Right forelimb (tissue), 1 donor: ENCODE data around the gene UGT1A9.
"Not testable (repeated sequence)": the region's sequence is repeated elsewhere in the genome, so short reads cannot be mapped to it uniquely, and the experiment has no call there.

Source experiments
- DNase-seq: peaks from one replicate; pipeline ENCODE4 v3.0.0-alpha.2; 2018

UGT1A9 gene

DNA sequence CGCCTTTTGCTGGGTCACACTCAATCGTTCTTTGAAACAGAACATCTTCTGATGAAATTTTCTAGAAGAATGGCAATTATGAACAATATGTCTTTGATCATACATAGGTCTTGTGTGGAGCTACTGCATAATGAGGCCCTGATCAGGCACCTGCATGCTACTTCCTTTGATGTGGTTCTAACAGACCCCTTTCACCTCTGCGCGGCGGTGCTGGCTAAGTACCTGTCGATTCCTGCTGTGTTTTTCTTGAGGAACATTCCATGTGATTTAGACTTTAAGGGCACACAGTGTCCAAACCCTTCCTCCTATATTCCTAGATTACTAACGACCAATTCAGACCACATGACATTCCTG is 41.5 kb downstream of the UGT1A9 start:
- no peak for DNase-seq

DNA sequence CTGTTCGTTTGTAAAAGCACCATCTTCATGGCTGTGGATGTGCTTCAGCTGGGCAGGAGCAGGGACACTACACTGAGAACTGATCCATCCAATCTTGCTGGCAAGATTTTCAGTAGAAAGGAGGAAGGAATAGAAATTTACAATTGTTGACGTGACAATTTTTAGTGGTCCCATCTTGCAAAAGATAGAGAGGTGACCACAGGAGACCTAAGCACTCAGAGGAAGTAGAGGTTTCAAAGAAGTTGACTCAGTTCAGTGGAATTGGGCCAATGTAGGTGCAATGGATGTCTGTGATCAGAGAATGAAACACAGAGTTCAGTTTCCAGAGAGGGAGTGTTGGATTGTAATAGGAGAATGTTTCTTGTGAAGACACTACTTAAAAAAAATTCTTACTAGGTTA is 42.4 kb downstream of the UGT1A9 start:
- no peak for DNase-seq

DNA sequence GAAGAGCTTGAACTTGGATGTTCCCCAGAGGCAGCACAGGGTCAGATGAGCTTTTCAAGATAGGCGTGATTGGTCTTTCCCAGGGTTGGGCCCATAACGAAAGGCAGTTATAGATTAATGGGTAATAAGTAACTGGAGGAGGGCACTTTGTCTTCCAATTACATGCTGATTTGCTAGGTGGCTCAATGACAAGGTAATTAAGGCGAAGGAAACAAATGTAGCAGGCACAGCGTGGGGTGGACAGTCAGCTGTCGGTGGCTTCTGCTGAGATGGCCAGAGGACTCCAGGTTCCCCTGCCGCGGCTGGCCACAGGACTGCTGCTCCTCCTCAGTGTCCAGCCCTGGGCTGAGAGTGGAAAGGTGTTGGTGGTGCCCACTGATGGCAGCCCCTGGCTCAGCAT is 46.9 kb downstream of the UGT1A9 start, which contains the start of gene UGT1A4:
Gene UGT1A4, plus strand, starts transcription at position 185 of the 400 bp plus-strand sequence. Its CDS starts 85 bp downstream, at position 270.
- no peak for DNase-seq

GRCh38 chr2:233728723-233729301 is 57.1 kb downstream of the UGT1A9 start, which contains the start of gene UGT1A3:
UGT1A3 (plus strand) TSS chr2:233729042; CDS start chr2:233729127, 85 bp downstream.
- DNase-seq, result no peak

- DNase-seq, result not testable (repeated sequence)
Observed at GRCh38 chr2:233736868-233737653, 65.4 kb downstream of the UGT1A9 start.

GRCh38 chr2:233740870-233741269 is 69.2 kb downstream of the UGT1A9 start:
- DNase-seq, result no peak

- no peak for DNase-seq
Observed at GRCh38 chr2:233743464-233744259, 72.0 kb downstream of the UGT1A9 start.

- DNase-seq, result no peak
Observed at GRCh38 chr2:233745073-233745755, 73.5 kb downstream of the UGT1A9 start.

DNA sequence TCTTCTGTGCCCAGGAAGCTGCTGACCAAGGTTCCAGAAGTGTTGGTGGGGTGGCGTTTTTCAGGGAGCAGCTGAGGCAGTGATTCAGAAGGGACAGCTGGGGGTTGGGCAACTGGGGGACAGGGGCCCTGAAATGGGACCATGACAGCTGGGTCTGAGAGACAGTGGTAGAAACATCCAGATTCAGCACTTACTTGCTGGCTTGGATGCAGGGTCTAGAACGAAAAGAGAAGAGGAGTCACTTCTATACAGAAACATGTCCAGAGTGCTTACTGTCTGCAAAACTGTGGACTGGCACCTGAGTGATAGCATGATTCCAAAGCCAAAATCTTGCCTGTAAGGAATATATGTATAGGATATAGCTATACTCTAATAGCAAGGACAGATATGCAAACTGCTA is 74.1 kb downstream of the UGT1A9 start:
- DNase-seq, result not testable (repeated sequence)

GRCh38 chr2:233746475-233747282 is 75.0 kb downstream of the UGT1A9 start:
- DNase-seq, result no peak

- no peak for DNase-seq
Observed at GRCh38 chr2:233747283-233747544, 75.5 kb downstream of the UGT1A9 start.

- not testable (repeated sequence) for DNase-seq
Observed at GRCh38 chr2:233750689-233751088, 79.0 kb downstream of the UGT1A9 start.

- DNase-seq, result not testable (repeated sequence)
Observed at GRCh38 chr2:233751212-233752009, 79.7 kb downstream of the UGT1A9 start.

- DNase-seq, result no peak
Observed at GRCh38 chr2:233754872-233755611, 83.3 kb downstream of the UGT1A9 start.

- DNase-seq, result no peak
Observed at GRCh38 chr2:233756429-233757081, 84.9 kb downstream of the UGT1A9 start.

- no peak for DNase-seq
Observed at GRCh38 chr2:233758141-233758540, 86.4 kb downstream of the UGT1A9 start.

- no peak for DNase-seq
Observed at GRCh38 chr2:233758849-233759248, 87.2 kb downstream of the UGT1A9 start.

DNA sequence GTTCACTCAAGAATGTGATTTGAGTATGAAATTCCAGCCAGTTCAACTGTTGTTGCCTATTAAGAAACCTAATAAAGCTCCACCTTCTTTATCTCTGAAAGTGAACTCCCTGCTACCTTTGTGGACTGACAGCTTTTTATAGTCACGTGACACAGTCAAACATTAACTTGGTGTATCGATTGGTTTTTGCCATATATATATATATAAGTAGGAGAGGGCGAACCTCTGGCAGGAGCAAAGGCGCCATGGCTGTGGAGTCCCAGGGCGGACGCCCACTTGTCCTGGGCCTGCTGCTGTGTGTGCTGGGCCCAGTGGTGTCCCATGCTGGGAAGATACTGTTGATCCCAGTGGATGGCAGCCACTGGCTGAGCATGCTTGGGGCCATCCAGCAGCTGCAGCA is 88.3 kb downstream of the UGT1A9 start, which contains the start of gene UGT1A1:
Gene UGT1A1, plus strand, starts transcription at position 228 of the 400 bp plus-strand sequence. Its CDS starts 18 bp downstream, at position 246.
- DNase-seq, result no peak

GRCh38 chr2:233761040-233761769 is 89.5 kb downstream of the UGT1A9 start:
- no peak for DNase-seq
